ENCODE data around the gene HTR7.
"Not testable (repeated sequence)": the region's sequence is repeated elsewhere in the genome, so short reads cannot be mapped to it uniquely, and the experiment has no call there.

Gene HTR7

DNA sequence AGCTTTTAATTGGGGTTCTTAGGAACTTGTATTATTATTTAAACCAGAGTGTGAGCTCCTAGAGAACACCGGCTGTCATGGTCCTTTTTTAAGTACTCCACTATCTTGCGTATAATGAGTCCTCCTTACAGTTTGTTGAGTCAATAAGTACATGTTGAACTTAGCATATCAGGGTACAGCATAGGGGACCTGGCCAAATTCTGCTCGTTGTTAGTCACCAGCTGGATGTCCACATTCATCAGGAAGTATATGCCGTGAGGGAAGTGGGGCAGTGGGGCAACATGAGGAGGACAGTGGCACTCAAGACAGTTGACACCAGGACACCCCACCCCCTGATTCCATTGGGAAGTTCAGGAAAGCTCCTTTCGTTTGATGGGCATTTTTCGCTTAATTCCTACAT is 30.5 kb upstream of the HTR7 start:
- TF ChIP-seq, protein P1, sequence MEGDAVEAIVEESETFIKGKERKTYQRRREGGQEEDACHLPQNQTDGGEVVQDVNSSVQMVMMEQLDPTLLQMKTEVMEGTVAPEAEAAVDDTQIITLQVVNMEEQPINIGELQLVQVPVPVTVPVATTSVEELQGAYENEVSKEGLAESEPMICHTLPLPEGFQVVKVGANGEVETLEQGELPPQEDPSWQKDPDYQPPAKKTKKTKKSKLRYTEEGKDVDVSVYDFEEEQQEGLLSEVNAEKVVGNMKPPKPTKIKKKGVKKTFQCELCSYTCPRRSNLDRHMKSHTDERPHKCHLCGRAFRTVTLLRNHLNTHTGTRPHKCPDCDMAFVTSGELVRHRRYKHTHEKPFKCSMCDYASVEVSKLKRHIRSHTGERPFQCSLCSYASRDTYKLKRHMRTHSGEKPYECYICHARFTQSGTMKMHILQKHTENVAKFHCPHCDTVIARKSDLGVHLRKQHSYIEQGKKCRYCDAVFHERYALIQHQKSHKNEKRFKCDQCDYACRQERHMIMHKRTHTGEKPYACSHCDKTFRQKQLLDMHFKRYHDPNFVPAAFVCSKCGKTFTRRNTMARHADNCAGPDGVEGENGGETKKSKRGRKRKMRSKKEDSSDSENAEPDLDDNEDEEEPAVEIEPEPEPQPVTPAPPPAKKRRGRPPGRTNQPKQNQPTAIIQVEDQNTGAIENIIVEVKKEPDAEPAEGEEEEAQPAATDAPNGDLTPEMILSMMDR (conservative IDR thresholded peaks at IDR 0.05; ENCODE audit: low read depth, low read length): no peak

DNA sequence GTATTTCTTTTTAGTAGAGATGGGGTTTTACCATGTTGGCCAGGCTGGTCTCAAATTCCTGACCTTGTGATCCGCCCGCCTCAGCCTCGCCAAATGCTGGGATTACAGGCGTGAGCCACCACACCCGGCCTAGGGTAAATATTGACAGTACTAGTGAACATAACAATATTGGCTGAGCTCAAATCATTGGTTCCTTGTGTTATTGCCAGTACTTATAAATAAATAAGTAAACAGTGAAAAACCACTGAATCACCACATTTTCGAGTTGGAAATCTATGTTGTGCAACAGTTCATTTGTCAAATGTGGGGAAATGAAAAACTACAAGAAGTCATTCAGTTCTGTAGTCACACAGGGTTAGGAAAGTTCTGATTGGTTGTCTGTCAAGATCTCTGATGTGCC is 29.7 kb upstream of the HTR7 start:
- TF ChIP-seq, protein P1 (conservative IDR thresholded peaks at IDR 0.05; ENCODE audit: low read depth, low read length): no peak
- no peak overlapping the region for H3K4me3 ChIP-seq (ENCODE audit: low read length)
- DNase-seq (ENCODE audit: low read depth): no peak

More for the DNA sequence above, 30.5 kb upstream of the HTR7 start:
- no peak overlapping the region for H3K4me3 ChIP-seq (ENCODE audit: low read length)
- DNase-seq (ENCODE audit: low read depth): no peak

DNA sequence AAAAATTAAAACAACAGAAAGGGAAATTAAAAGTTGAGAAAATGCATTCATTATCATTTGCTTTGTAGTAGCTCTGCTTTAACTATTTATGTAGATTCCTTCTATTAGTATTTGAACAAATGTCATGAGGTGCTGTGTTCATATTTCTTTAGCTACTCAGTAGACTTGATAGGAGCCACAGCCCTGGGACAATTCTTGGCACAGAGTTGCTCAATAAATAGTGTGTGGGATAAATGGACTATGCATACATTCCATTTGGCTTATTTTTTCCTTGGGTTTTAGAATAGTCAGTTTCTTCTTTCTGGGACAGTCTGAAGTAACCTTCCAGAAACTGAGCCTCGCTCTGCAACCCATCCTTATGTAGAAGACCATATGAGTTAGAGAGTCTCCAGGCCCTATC is 27.3 kb upstream of the HTR7 start:
- TF ChIP-seq, protein P1 (conservative IDR thresholded peaks at IDR 0.05; ENCODE audit: low read depth, low read length): no peak
- H3K4me3 ChIP-seq (ENCODE audit: low read length): no peak overlapping the region
- no peak for DNase-seq (ENCODE audit: low read depth)

DNA sequence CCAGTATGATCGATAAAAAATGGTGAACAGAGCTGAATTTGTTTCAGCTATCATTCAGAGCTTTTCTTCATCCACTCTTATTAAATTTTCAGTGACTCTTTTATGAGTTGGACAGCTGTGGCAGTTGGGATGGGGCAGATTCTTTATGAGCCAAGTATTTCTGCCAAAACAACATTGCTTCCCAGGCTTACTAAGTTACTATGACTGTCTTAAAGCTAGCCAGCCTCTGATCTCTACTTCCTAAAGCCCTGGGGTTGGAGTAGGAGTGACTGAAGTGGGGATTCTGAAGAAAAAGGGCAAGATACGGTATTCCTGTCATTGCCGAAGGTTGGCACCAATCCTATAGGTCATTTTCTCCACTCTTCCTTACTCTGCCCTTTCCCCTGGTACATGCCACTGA is 26.6 kb upstream of the HTR7 start:
- TF ChIP-seq, protein P1 (conservative IDR thresholded peaks at IDR 0.05; ENCODE audit: low read depth, low read length): no peak
- H3K4me3 ChIP-seq (ENCODE audit: low read length): no peak overlapping the region
- DNase-seq (ENCODE audit: low read depth): no peak

DNA sequence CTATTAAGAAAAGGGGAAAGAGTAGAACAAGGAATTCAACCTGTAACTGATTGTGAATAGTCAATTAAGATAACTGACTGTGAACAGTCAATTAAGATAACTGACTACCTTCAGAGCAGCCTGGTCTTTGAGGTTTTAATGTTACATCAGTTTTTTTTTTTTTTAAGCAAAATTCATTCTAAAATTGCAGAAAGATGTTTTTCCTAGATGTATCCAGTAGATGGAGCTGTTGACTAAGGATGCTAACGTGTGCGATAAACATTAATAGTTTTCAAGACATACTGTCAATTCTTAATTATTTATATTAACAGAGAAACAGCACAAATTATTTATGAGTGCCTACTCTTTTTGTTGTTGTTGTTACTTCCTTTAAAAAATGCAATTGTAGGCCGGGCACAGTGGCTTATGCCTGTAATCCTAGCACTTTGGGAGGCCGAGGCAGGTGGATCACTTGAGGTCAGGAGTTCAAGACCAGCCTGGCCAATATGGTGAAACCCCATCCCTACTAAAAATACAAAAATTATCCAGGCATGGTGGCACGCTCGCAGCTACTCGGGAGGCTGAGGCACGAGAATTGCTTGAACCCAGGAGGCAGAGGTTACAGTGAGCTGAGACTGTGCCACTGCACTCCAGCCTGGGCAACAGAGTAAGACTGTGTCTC is 22.4 kb upstream of the HTR7 start:
- not testable (repeated sequence) for H3K4me3 ChIP-seq (ENCODE audit: low read length); DNase-seq (ENCODE audit: low read depth)
- TF ChIP-seq, protein P1 (conservative IDR thresholded peaks at IDR 0.05; ENCODE audit: low read depth, low read length): peak; percentile 59

DNA sequence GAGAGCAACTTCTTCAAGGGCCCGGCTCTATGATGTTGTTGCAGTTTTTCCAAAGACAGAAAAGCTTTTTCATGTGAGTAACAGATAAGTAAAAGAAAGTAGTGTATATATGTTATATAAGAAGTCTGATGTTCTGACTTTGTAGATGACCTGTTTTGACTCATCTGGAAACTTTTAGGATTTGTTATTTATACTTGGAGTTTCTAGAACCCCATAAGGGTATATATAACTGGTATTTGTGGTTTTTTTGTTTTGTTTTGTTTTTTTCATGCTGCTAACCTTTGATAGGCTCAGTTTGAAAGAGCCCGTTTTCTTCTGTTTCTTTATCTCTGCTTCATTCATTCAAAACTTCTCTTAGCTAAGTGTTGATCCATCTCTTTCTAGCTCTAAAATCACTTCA is 21.2 kb upstream of the HTR7 start:
- H3K4me3 ChIP-seq (ENCODE audit: low read length): no peak overlapping the region
- TF ChIP-seq, protein P1 (conservative IDR thresholded peaks at IDR 0.05; ENCODE audit: low read depth, low read length): no peak
- DNase-seq (ENCODE audit: low read depth): no peak

DNA sequence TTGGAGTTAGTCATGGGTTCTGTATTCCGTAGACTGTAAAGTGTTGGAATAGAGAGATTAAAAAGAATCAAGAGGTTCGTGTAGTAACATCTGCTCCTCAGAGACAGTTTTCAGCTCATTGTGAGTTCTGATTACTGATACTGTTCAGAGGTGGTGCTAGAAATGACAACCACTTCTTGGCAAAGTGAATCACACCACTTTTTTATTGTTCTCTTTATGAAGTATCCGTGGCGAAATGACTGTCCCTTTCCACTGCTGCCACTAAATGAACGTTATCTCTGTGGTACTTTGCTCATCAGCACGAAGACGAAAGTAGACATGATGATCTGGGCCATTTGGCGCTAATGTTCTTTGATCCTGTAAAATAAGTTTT is 14.8 kb upstream of the HTR7 start:
- H3K4me3 ChIP-seq (ENCODE audit: low read length): peak overlapping the region; percentile 89
- DNase-seq (ENCODE audit: low read depth): no peak
- TF ChIP-seq, protein P1 (conservative IDR thresholded peaks at IDR 0.05; ENCODE audit: low read depth, low read length): no peak
